ENCODE measurements around the gene AVPR1B. TPM values are rescaled to one million over a fixed set of nuclear protein-coding genes. Genes with fewer than 3 reads are reported as not detected.

Gene AVPR1B
- total RNA-seq, 1 experiment from 2014 or later: not detected

GRCh38 chr1:206094024-206094423 lies 23.2 kb downstream of the AVPR1B start:
- Histone ChIP-seq H3K4me2 (ENCODE audit: insufficient read depth, insufficient read length, low read length) (no peak overlapping the region), H4K20me1 (ENCODE audit: control insufficient read depth, insufficient read depth, insufficient read length) (no peaks in the 10 kb centered on the region), H3K27ac (ENCODE audit: insufficient read length, low read depth, low read length) (no peak overlapping the region), H3K4ac (ENCODE audit: low read depth, low read length) (no peak overlapping the region), H3K56ac (ENCODE audit: insufficient read length, low read depth, low read length) (no peak overlapping the region), H2BK20ac (ENCODE audit: low read depth, low read length, poor library complexity, severe bottlenecking) (no peak overlapping the region), H4K8ac (replicated peaks; ENCODE audit: insufficient read length, low read depth, low read length) (no peak overlapping the region), H3K79me1 (ENCODE audit: insufficient read depth, low read depth, low read length, poor library complexity, severe bottlenecking) (no peaks in the 10 kb centered on the region), H3K9me3 (ENCODE audit: control insufficient read depth, low read depth, low read length) (no peaks in the 10 kb centered on the region), H2BK120ac (ENCODE audit: low read depth, low read length, poor library complexity, severe bottlenecking) (no peak overlapping the region), H2AK5ac (ENCODE audit: insufficient read length, low read length) (no peak overlapping the region), H2BK12ac (ENCODE audit: insufficient read length, low read depth, low read length) (no peak overlapping the region), H3K9ac (ENCODE audit: extremely low read depth, insufficient read length, low read length) (no peak overlapping the region), H2BK5ac (ENCODE audit: insufficient read length, low read length) (no peak overlapping the region), H3K14ac (ENCODE audit: insufficient read depth, low read length) (no peak overlapping the region), H3T11ph (ENCODE audit: low read length) (no peak overlapping the region), H3K27me3 (ENCODE audit: insufficient read depth, low read length) (no peaks in the 10 kb centered on the region), H2BK15ac (ENCODE audit: low read depth, low read length) (no peak overlapping the region), H4K91ac (ENCODE audit: insufficient read length, low read depth, low read length) (no peak overlapping the region), H3K18ac (ENCODE audit: insufficient read length, low read depth, low read length) (no peak overlapping the region), H3K23ac (ENCODE audit: insufficient read length, low read depth, low read length) (no peak overlapping the region), H3K23me2 (ENCODE audit: insufficient read length, low read depth, low read length, poor library complexity, severe bottlenecking) (no peaks in the 10 kb centered on the region), H3K4me1 (ENCODE audit: insufficient read depth, low read length) (no peaks in the 10 kb centered on the region), H4K5ac (ENCODE audit: insufficient read length, low read depth, low read length) (no peak overlapping the region), H2AFZ (ENCODE audit: low read length) (no peak overlapping the region), H3K79me2 (ENCODE audit: insufficient read depth, low read length) (no peaks in the 10 kb centered on the region)
- Mint-ChIP-seq H3K9me3 (no peaks in the 10 kb centered on the region), H3K36me3 (ENCODE audit: insufficient read depth in 1 of 3, low read depth in 3 of 3) (no peaks in the 10 kb centered on the region), H3K27ac (no peak overlapping the region), H3K4me1 (no peaks in the 10 kb centered on the region), H3K27me3 (ENCODE audit: low read depth) (no peaks in the 10 kb centered on the region; the same call in 1 of the 2 replicates), H3K4me3 (no peak overlapping the region)
- no peak for TF ChIP-seq CTCF (conservative IDR thresholded peaks at IDR 0.05)
- WGBS (ENCODE audit: extremely low coverage, insufficient read length, low lambda C conversion rate): no CpG with 5 or more reads among the region's 7 CpGs
- no peak for DNase-seq
